RWPE2 (cell line): ENCODE data around the gene FGD4.
"Not testable (repeated sequence)": the region's sequence is repeated elsewhere in the genome, so short reads cannot be mapped to it uniquely, and the experiment has no call there.

ENCODE experiments used
- ATAC-seq: fragments of 200-7000 bp; cut with Tn5 transposase; 3 replicates; pipeline ENCODE4 v1.9.1; 2021; ENCODE audit warnings: low read depth
- DNase-seq: peaks from one replicate; pipeline ENCODE4 v3.0.0-alpha.2; 2020; ENCODE audit warnings: low spot score
- H3K27ac ChIP-seq: fragments of 450-650 bp; 2 replicates; pipeline ENCODE4 v1.5.1; 2017; ENCODE audit warnings: mild to moderate bottlenecking; ENCODE audit not compliant: poor library complexity, severe bottlenecking
- H3K27me3 ChIP-seq: fragments of 250-450 bp; sonication (Bioruptor Pico); 2 replicates; pipeline ENCODE4 v1.5.1; 2021; ENCODE audit warnings: mild to moderate bottlenecking, moderate library complexity; ENCODE audit not compliant: insufficient read depth, poor library complexity, severe bottlenecking
- H3K36me3 ChIP-seq: fragments of 250-450 bp; sonication (Bioruptor Pico); 2 replicates; pipeline ENCODE4 v1.5.1; 2020; ENCODE audit warnings: low read depth, mild to moderate bottlenecking, moderate library complexity
- H3K4me1 ChIP-seq: fragments of 250-450 bp; sonication (Bioruptor Pico); 2 replicates; pipeline ENCODE4 v1.5.1; 2021; ENCODE audit warnings: mild to moderate bottlenecking, moderate library complexity; ENCODE audit not compliant: insufficient read depth, poor library complexity, severe bottlenecking
- H3K4me3 ChIP-seq: fragments of 250-450 bp; sonication (Bioruptor Pico); 2 replicates; pipeline ENCODE4 v1.5.1; 2021; ENCODE audit warnings: mild to moderate bottlenecking, moderate library complexity; ENCODE audit not compliant: severe bottlenecking
- H3K9me3 ChIP-seq: fragments of 250-450 bp; sonication (Bioruptor Pico); 2 replicates; pipeline ENCODE4 v1.5.1; 2021; ENCODE audit warnings: mild to moderate bottlenecking, moderate library complexity; ENCODE audit not compliant: severe bottlenecking
- TF ChIP-seq, protein P1 (sequence below): fragments of 450-650 bp; IDR thresholded peaks from one replicate; pipeline ENCODE4 v1.5.1; 2017; ENCODE audit warnings: mild to moderate bottlenecking, moderate library complexity; ENCODE audit not compliant: poor library complexity, severe bottlenecking

The FGD4 gene

GRCh38 chr12:32504591-32504990 lies 105.2 kb downstream of the FGD4 start:
- H3K4me3 ChIP-seq = no peak overlapping the region
- peaks cover 28% of the 10 kb centered on the region for H3K4me1 ChIP-seq
- ATAC-seq (peak; percentile 60), DNase-seq (no peak)
- no peaks in the 10 kb centered on the region for H3K36me3 ChIP-seq
- TF ChIP-seq, protein P1, sequence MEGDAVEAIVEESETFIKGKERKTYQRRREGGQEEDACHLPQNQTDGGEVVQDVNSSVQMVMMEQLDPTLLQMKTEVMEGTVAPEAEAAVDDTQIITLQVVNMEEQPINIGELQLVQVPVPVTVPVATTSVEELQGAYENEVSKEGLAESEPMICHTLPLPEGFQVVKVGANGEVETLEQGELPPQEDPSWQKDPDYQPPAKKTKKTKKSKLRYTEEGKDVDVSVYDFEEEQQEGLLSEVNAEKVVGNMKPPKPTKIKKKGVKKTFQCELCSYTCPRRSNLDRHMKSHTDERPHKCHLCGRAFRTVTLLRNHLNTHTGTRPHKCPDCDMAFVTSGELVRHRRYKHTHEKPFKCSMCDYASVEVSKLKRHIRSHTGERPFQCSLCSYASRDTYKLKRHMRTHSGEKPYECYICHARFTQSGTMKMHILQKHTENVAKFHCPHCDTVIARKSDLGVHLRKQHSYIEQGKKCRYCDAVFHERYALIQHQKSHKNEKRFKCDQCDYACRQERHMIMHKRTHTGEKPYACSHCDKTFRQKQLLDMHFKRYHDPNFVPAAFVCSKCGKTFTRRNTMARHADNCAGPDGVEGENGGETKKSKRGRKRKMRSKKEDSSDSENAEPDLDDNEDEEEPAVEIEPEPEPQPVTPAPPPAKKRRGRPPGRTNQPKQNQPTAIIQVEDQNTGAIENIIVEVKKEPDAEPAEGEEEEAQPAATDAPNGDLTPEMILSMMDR = no peak
- H3K27ac ChIP-seq = peak overlapping the region; percentile 12
- no peaks in the 10 kb centered on the region for H3K9me3 ChIP-seq
- no peaks in the 10 kb centered on the region for H3K27me3 ChIP-seq

- no peak for ATAC-seq
- peaks cover 28% of the 10 kb centered on the region for H3K4me1 ChIP-seq
- TF ChIP-seq, protein P1 = no peak
- no peak overlapping the region for H3K4me3 ChIP-seq
- no peaks in the 10 kb centered on the region for H3K36me3 ChIP-seq
- no peak for DNase-seq
- H3K9me3 ChIP-seq = no peaks in the 10 kb centered on the region
- no peaks in the 10 kb centered on the region for H3K27me3 ChIP-seq
- H3K27ac ChIP-seq = no peak overlapping the region
Observed at GRCh38 chr12:32505067-32505945, 105.9 kb downstream of the FGD4 start.

GRCh38 chr12:32507096-32507941 lies 108.0 kb downstream of the FGD4 start:
- ATAC-seq, DNase-seq, H3K4me3 ChIP-seq, H3K27ac ChIP-seq, H3K36me3 ChIP-seq, H3K9me3 ChIP-seq, H3K27me3 ChIP-seq: not testable (repeated sequence)
- peaks cover 23% of the 10 kb centered on the region for H3K4me1 ChIP-seq

DNA sequence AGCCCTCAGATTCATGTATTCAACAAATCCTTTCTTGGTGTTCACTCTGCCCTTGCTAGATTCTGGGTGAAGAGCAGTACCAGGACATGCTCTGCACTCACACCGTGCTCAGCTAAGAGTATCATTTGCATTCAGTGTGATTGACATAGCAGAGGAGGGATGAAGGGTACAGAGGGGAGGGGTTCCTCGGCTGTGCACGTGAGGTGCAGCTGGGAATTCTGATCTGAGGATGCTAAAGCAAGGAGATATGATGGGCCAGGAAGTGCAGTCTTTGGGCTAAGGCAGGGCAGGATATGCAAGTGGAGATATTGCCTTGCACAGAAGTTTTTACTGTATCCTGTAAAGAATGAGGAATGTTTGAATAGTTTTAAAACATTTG lies 108.6 kb downstream of the FGD4 start:
- no peaks in the 10 kb centered on the region for H3K27me3 ChIP-seq
- H3K9me3 ChIP-seq = no peaks in the 10 kb centered on the region
- no peak overlapping the region for H3K27ac ChIP-seq
- ATAC-seq (no peak), DNase-seq (no peak)
- TF ChIP-seq, protein P1 = no peak
- no peak overlapping the region for H3K4me3 ChIP-seq
- H3K36me3 ChIP-seq = 0 out of 2 replicates have a peak, but pooled peaks cover 4% of the 10 kb centered on the region
- peaks cover 18% of the 10 kb centered on the region for H3K4me1 ChIP-seq

DNA sequence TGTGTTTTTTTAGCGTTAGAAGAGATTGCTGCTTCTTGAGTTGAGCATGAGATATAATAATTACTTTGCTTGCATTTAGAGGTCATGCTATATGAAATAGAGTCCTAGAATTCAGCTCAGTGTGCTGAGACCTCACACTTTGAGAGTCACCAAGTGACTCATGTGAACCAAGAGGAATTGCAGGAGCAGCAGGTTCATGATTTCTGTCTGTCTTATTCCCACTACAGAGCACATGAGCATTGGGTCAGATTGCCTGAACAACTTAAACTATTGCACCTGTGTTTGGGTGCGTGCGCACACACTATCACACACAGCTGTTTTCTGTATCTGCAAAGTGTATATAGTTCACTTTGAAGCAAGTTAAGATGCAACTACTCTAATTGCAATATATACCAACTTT lies 109.3 kb downstream of the FGD4 start:
- Histone ChIP-seq H3K36me3 (0 out of 2 replicates have a peak, but pooled peaks cover 4% of the 10 kb centered on the region), H3K4me3 (no peak overlapping the region), H3K27ac (no peak overlapping the region), H3K9me3 (no peaks in the 10 kb centered on the region), H3K27me3 (no peaks in the 10 kb centered on the region), H3K4me1 (peaks cover 13% of the 10 kb centered on the region)
- DNase-seq (no peak), ATAC-seq (no peak)
- TF ChIP-seq, protein P1 = no peak
